Type B pancreatic cell (in vitro differentiated cells): ENCODE data around the gene ZRANB3. TPM values are rescaled to one million over a fixed set of nuclear protein-coding genes. Genes with fewer than 3 reads are reported as not detected.

Experiments
- DNase-seq: peaks from one replicate; pipeline ENCODE4 v3.0.0; 2021; ENCODE audit warnings: mixed read lengths; ENCODE audit not compliant: unreplicated experiment; ENCODE audit errors: extremely low spot score
- H3K27ac Mint-ChIP-seq: 2 replicates; pipeline ENCODE4 v1.8.0; 2021; ENCODE audit warnings: mild to moderate bottlenecking, mixed read lengths
- H3K27me3 Mint-ChIP-seq: 2 replicates; pipeline ENCODE4 v1.8.0; 2021; ENCODE audit warnings: mixed read lengths
- H3K36me3 Mint-ChIP-seq: 2 replicates; pipeline ENCODE4 v1.8.0; 2021; ENCODE audit warnings: mixed read lengths
- H3K4me1 Mint-ChIP-seq: one replicate; pipeline ENCODE4 v1.8.0; 2021; ENCODE audit warnings: mixed read lengths; ENCODE audit not compliant: unreplicated experiment
- H3K4me3 Mint-ChIP-seq: 2 replicates; pipeline ENCODE4 v1.8.0; 2021; ENCODE audit warnings: mild to moderate bottlenecking, mixed read lengths
- H3K9me3 Mint-ChIP-seq: 2 replicates; pipeline ENCODE4 v1.8.0; 2021; ENCODE audit warnings: mixed read lengths
- CTCF ChIP-seq: fragments of 200-600 bp; sonication (generic); conservative IDR thresholded peaks from 2 replicates; pipeline ENCODE4 v1.5.0; 2021; ENCODE audit warnings: antibody characterized with exemption, mild to moderate bottlenecking
- total RNA-seq: library from RNA; stranded (reverse); gene quantifications from 2 replicates; pipeline ENCODE4 v1.2.1, GENCODE V29; 2021; ENCODE audit warnings: low replicate concordance

Gene ZRANB3
- total RNA-seq, 1 donor from 2014 or later = 15.8 TPM

- H3K36me3 Mint-ChIP-seq = peaks cover 47% of the 10 kb centered on the region
- H3K4me3 Mint-ChIP-seq = no peak overlapping the region
- no peaks in the 10 kb centered on the region for H3K27me3 Mint-ChIP-seq
- no peaks in the 10 kb centered on the region for H3K4me1 Mint-ChIP-seq
- no peak overlapping the region for H3K27ac Mint-ChIP-seq
- TF ChIP-seq CTCF = no peak
- H3K9me3 Mint-ChIP-seq = peaks cover 10% of the 10 kb centered on the region
- no peak for DNase-seq
Measured at GRCh38 chr2:135144343-135144742, 386.7 kb downstream of the ZRANB3 start.

GRCh38 chr2:135142323-135142722 lies 388.7 kb downstream of the ZRANB3 start:
- Mint-ChIP-seq H3K27me3 (no peaks in the 10 kb centered on the region), H3K36me3 (peaks cover 40% of the 10 kb centered on the region), H3K4me3 (no peak overlapping the region), H3K4me1 (no peaks in the 10 kb centered on the region), H3K27ac (no peak overlapping the region), H3K9me3 (peaks cover 10% of the 10 kb centered on the region)
- TF ChIP-seq CTCF = no peak
- DNase-seq = no peak

GRCh38 chr2:135140606-135141005 lies 390.4 kb downstream of the ZRANB3 start:
- Mint-ChIP-seq H3K9me3 (peaks cover 10% of the 10 kb centered on the region), H3K27ac (no peak overlapping the region), H3K36me3 (peaks cover 48% of the 10 kb centered on the region), H3K4me1 (no peaks in the 10 kb centered on the region), H3K4me3 (no peak overlapping the region), H3K27me3 (no peaks in the 10 kb centered on the region)
- no peak for DNase-seq
- no peak for TF ChIP-seq CTCF

GRCh38 chr2:135132314-135132713 lies 398.7 kb downstream of the ZRANB3 start:
- DNase-seq = no peak
- Mint-ChIP-seq H3K4me1 (no peaks in the 10 kb centered on the region), H3K27me3 (no peaks in the 10 kb centered on the region), H3K27ac (no peak overlapping the region), H3K4me3 (no peak overlapping the region), H3K9me3 (no peaks in the 10 kb centered on the region), H3K36me3 (peaks cover 50% of the 10 kb centered on the region)
- TF ChIP-seq CTCF = no peak

DNA sequence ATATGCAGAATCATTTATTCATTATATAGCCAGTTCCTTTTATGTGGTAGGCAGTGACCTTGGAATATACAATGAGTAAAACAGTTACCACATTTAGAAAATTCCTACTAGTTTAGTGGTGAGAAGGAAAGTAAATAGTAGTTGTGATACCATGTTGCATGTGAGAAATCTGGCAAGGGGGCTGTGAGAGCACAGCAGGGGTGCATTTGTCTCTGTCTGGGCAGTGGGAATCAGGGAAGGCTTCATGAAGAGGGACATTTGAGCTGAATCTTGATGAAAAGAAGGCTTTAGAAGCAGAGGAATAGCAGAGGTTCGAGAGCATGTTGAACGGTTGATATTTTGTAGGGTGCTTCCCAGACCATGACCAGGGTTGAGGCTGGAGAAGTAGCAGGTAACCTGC lies 400.3 kb downstream of the ZRANB3 start:
- Mint-ChIP-seq H3K4me3 (no peak overlapping the region), H3K27me3 (no peaks in the 10 kb centered on the region), H3K9me3 (no peaks in the 10 kb centered on the region), H3K27ac (no peak overlapping the region), H3K4me1 (no peaks in the 10 kb centered on the region), H3K36me3 (peaks cover 45% of the 10 kb centered on the region)
- DNase-seq = no peak
- no peak for TF ChIP-seq CTCF

DNA sequence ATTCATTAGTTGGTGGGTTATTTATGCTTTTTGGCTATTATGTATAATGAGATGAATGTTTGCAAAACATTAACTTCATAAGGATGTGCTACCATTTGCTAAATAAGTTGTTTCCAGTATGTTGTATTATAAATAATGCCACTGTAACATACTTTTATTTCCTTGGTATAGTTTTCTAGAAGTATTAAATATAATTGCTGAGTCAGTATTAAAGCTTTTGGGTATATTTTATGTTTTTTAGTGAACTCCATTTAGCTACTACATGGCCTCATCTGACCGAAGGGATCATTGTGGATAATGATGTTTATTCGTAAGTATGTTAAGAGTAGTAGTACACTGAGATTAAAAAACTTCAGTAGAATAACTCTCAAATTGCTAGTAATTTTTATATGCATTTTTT lies 405.1 kb downstream of the ZRANB3 start:
- H3K4me3 Mint-ChIP-seq = no peak overlapping the region
- no peaks in the 10 kb centered on the region for H3K27me3 Mint-ChIP-seq
- TF ChIP-seq CTCF = no peak
- H3K4me1 Mint-ChIP-seq = no peaks in the 10 kb centered on the region
- no peak overlapping the region for H3K27ac Mint-ChIP-seq
- peaks cover 34% of the 10 kb centered on the region for H3K36me3 Mint-ChIP-seq
- H3K9me3 Mint-ChIP-seq = no peaks in the 10 kb centered on the region
- no peak for DNase-seq
